Measurements from ENCODE around the gene PHTF2.

DNA sequence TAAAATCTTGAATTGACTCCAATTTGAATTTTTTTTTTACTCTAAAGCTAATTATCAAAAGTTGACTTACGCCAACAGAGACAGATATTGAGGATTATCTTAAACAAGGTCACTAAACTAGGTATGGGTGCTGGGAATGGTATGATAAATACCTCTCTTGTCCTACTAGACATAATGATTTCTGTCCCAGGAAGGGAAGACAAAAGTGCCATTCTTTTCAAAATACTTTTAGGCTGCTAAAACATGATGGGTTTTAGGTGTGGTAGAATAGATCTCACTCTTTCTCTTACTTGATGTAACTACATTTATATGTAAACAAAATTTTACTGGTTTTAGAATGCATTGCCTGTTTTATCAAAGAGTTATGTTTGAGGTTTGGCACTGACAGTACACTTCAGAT, 15.5 kb upstream of the PHTF2 start:
- TF ChIP-seq TCF4 (CRISPR knock-in tag; IDR thresholded peaks at IDR 0.05; ENCODE audit: borderline replicate concordance) (no peak), PATZ1 (CRISPR knock-in tag; IDR thresholded peaks at IDR 0.05; ENCODE audit: borderline replicate concordance) (no peak)

All from SK-N-SH treated with all-trans-retinoic acid at 6 μM for 48 hours (cell line).